ENCODE data around the gene DOCK3.
A peak's percentile ranks its signal among the peaks of the same experiment; 100 is the strongest.
"Not testable (repeated sequence)": the region's sequence is repeated elsewhere in the genome, so short reads cannot be mapped to it uniquely, and the experiment has no call there.

DOCK3 gene

GRCh38 chr3:51243924-51244323 lies 569.2 kb downstream of the DOCK3 start:
- TF ChIP-seq JUND (IDR thresholded peaks at IDR 0.05; ENCODE audit: low read depth) = no peak
- no peak for DNase-seq (ENCODE audit: low read depth in 1 of 2, low spot score in 1 of 2)
- in situ Hi-C loops (cut with HindIII; ENCODE audit: low pct_unique_long_range_greater_than_20kb, low sequenced_read_pairs) = no loop called here

GRCh38 chr3:51245867-51246266 lies 571.1 kb downstream of the DOCK3 start:
- in situ Hi-C loops (cut with HindIII; ENCODE audit: low pct_unique_long_range_greater_than_20kb, low sequenced_read_pairs) = no loop called here
- TF ChIP-seq JUND (IDR thresholded peaks at IDR 0.05; ENCODE audit: low read depth) = no peak
- DNase-seq (ENCODE audit: low read depth in 1 of 2, low spot score in 1 of 2) = no peak

GRCh38 chr3:51257870-51258269 lies 583.1 kb downstream of the DOCK3 start:
- TF ChIP-seq JUND (IDR thresholded peaks at IDR 0.05; ENCODE audit: low read depth) = no peak
- in situ Hi-C loops (cut with HindIII; ENCODE audit: low pct_unique_long_range_greater_than_20kb, low sequenced_read_pairs) = no loop called here

GRCh38 chr3:51264166-51264565 lies 589.4 kb downstream of the DOCK3 start:
- in situ Hi-C loops (cut with HindIII; ENCODE audit: low pct_unique_long_range_greater_than_20kb, low sequenced_read_pairs); DNase-seq (ENCODE audit: low read depth in 1 of 2, low spot score in 1 of 2): not testable (repeated sequence)

More at GRCh38 chr3:51257870-51258269, 583.1 kb downstream of the DOCK3 start:
- DNase-seq (ENCODE audit: low read depth in 1 of 2, low spot score in 1 of 2) = no peak

GRCh38 chr3:51268132-51268531 lies 593.4 kb downstream of the DOCK3 start:
- DNase-seq (ENCODE audit: low read depth in 1 of 2, low spot score in 1 of 2) = no peak
- TF ChIP-seq JUND (IDR thresholded peaks at IDR 0.05; ENCODE audit: low read depth) = no peak
- in situ Hi-C loops (cut with HindIII; ENCODE audit: low pct_unique_long_range_greater_than_20kb, low sequenced_read_pairs) = no loop called here

- in situ Hi-C loops (cut with HindIII; ENCODE audit: low pct_unique_long_range_greater_than_20kb, low sequenced_read_pairs) = no loop called here
- peak in 1 of 2 experiments; percentile 3 for DNase-seq (ENCODE audit: low read depth in 1 of 2, low spot score in 1 of 2)
These were observed 594.7 kb downstream of the DOCK3 start for GRCh38 chr3:51269466-51269865.

GRCh38 chr3:51270559-51270958 lies 595.8 kb downstream of the DOCK3 start:
- no peak for DNase-seq (ENCODE audit: low read depth in 1 of 2, low spot score in 1 of 2)
- in situ Hi-C loops (cut with HindIII; ENCODE audit: low pct_unique_long_range_greater_than_20kb, low sequenced_read_pairs) = no loop called here

More at GRCh38 chr3:51269466-51269865, 594.7 kb downstream of the DOCK3 start:
- no peak for TF ChIP-seq JUND (IDR thresholded peaks at IDR 0.05; ENCODE audit: low read depth)

GRCh38 chr3:51271172-51271571 lies 596.4 kb downstream of the DOCK3 start:
- in situ Hi-C loops (cut with HindIII; ENCODE audit: low pct_unique_long_range_greater_than_20kb, low sequenced_read_pairs) = no loop called here
- no peak for DNase-seq (ENCODE audit: low read depth in 1 of 2, low spot score in 1 of 2)
- no peak for TF ChIP-seq JUND (IDR thresholded peaks at IDR 0.05; ENCODE audit: low read depth)

More at GRCh38 chr3:51270559-51270958, 595.8 kb downstream of the DOCK3 start:
- TF ChIP-seq JUND (IDR thresholded peaks at IDR 0.05; ENCODE audit: low read depth) = no peak

GRCh38 chr3:51274052-51274451 lies 599.3 kb downstream of the DOCK3 start:
- no peak for TF ChIP-seq JUND (IDR thresholded peaks at IDR 0.05; ENCODE audit: low read depth)
- in situ Hi-C loops (cut with HindIII; ENCODE audit: low pct_unique_long_range_greater_than_20kb, low sequenced_read_pairs) = no loop called here
- no peak for DNase-seq (ENCODE audit: low read depth in 1 of 2, low spot score in 1 of 2)

- no peak for DNase-seq (ENCODE audit: low read depth in 1 of 2, low spot score in 1 of 2)
- TF ChIP-seq JUND (IDR thresholded peaks at IDR 0.05; ENCODE audit: low read depth) = no peak
- in situ Hi-C loops (cut with HindIII; ENCODE audit: low pct_unique_long_range_greater_than_20kb, low sequenced_read_pairs) = no loop called here
These were observed 600.5 kb downstream of the DOCK3 start for GRCh38 chr3:51275111-51275805.

GRCh38 chr3:51276046-51276445 lies 601.3 kb downstream of the DOCK3 start:
- DNase-seq (ENCODE audit: low read depth in 1 of 2, low spot score in 1 of 2) = no peak
- TF ChIP-seq JUND (IDR thresholded peaks at IDR 0.05; ENCODE audit: low read depth) = no peak
- in situ Hi-C loops (cut with HindIII; ENCODE audit: low pct_unique_long_range_greater_than_20kb, low sequenced_read_pairs) = no loop called here

GRCh38 chr3:51279448-51279847 lies 604.7 kb downstream of the DOCK3 start:
- no peak for DNase-seq (ENCODE audit: low read depth in 1 of 2, low spot score in 1 of 2)
- in situ Hi-C loops (cut with HindIII; ENCODE audit: low pct_unique_long_range_greater_than_20kb, low sequenced_read_pairs) = no loop called here
- TF ChIP-seq JUND (IDR thresholded peaks at IDR 0.05; ENCODE audit: low read depth) = no peak

GRCh38 chr3:51280176-51280575 lies 605.4 kb downstream of the DOCK3 start:
- DNase-seq (ENCODE audit: low read depth in 1 of 2, low spot score in 1 of 2) = no peak
- no peak for TF ChIP-seq JUND (IDR thresholded peaks at IDR 0.05; ENCODE audit: low read depth)
- in situ Hi-C loops (cut with HindIII; ENCODE audit: low pct_unique_long_range_greater_than_20kb, low sequenced_read_pairs) = no loop called here

- no peak for DNase-seq (ENCODE audit: low read depth in 1 of 2, low spot score in 1 of 2)
- in situ Hi-C loops (cut with HindIII; ENCODE audit: low pct_unique_long_range_greater_than_20kb, low sequenced_read_pairs) = no loop called here
- no peak for TF ChIP-seq JUND (IDR thresholded peaks at IDR 0.05; ENCODE audit: low read depth)
These were observed 608.2 kb downstream of the DOCK3 start for GRCh38 chr3:51282931-51283330.
